Stimulated activated CD8-positive, alpha-beta memory T cell treated with anti-CD3 and anti-CD28 coated beads, Interleukin-4, amount 100 ng/mL, for 1 hour (primary cell): ENCODE results near the gene SLIT3.

Experiments used
- DNase-seq, 2 donors: peaks; one replicate each; pipeline ENCODE4 v3.0.0-alpha.2; 2020; ENCODE audit warnings: low read depth in 2 of 2, low spot score in 1 of 2

SLIT3 gene

DNA sequence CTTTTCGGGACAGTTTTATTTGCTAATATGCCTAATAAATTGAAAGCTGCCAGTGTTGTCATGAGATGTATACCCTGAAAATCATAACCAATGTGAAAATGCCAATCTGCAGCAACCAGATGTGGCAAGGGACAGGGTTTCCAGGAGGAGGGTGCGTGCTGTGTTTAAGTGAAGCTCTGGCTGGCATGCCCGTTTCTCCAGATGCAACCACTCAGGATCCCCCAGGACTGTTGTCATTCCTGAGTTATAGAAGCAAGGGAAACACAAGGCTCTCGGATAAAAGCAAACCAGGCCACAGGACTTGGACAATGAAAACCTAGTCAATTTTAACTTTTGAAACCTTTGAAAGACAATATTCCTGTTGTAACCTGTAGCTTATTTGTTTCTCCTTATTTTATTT lies 360.2 kb downstream of the SLIT3 start:
- DNase-seq = no peak

DNA sequence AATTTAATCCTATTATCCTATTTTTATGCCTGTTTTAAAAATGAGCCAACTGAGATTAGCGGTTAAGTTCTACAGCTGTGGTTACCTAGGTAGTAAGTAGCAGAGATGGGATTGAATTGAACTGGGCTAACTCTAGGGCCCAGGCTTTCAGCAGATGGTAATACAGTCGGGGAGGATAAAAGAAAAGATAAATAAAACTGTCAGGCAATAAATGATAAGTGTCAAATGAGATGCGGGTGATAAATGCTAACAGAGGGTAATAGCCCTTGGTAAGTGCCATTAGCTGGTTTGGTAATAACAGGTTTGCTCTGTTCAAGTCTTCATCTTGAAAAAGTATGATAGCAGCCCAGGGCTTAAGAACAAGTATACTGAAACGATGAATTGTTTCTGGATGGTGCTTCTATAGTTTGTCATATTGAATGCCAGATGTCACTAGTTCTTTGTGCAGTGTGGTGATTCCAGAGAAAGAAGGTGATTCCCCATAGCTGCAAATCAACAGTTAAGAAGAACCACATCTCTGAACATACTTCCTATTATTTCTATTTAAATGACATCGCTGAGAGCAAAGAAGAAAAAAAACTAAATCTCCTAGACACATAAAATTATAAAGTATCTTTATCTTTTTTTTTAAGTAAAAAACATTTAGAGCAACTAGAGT lies 360.9 kb downstream of the SLIT3 start:
- DNase-seq = no peak

DNA sequence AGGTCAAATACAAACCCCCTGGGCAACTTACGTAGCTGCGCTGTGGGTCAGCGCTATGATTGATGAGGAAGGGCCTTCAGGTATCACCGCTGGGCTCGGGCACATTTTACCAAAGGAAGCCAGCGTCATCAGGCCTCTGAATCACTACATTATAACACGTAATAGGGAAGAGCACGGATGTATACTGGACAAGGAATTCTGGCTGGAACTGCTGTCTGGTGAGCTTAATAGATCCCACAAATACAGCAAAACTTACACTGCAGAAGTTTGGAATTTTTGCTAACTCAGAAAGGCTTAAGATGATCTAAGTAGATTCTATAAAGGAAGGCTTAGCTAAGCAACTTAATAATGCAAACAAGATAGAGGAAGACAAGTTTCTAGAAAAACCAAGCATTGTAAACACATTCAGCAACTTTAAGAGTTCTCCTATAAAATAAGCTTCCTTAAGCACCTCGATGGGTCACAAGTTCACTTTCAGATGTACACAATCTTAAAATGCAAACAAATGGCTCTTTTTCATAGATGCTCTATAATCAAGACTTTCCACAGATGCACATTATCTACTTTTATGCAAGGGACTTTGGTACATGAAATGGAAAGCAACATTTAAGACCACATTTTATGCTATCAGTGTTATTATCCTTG lies 361.7 kb downstream of the SLIT3 start:
- DNase-seq = no peak

DNA sequence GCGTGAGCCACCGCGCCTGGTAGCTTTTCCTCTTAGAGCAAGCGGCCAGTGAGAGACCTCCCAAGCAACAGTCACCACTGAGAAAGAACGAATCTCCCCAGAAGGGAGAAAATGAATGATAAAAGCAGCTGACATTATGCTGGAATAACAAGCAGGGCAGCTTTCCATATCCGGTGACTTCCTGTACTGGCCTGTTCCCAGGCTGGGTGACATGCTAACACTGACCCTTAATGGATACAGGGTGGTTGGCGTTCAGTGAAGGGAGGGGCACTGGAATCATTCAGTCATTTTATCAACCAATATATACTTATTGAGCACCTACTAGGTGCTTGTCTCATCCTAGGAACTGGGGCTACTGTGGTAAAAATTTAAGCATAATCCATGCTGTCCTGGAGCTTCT lies 364.4 kb downstream of the SLIT3 start:
- no peak for DNase-seq

DNA sequence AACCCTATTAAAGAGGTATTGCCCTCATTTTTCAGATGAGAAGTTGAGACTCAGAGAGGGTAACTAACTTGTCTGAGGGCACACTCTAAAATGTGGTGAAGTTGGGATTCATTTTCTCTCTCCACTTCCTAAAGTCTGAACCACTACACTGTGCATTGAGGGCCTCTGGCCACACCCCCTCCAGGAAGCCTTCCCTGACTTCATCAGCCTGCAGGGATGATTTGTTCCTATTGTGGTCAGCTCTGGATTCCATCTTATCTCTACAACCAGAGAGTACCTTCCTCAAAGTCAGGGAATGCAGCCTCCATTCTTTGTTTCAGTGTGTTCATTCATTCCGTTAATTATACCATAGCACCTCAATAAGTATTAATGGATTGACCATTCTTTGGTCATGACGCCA lies 365.8 kb downstream of the SLIT3 start:
- DNase-seq = no peak

DNA sequence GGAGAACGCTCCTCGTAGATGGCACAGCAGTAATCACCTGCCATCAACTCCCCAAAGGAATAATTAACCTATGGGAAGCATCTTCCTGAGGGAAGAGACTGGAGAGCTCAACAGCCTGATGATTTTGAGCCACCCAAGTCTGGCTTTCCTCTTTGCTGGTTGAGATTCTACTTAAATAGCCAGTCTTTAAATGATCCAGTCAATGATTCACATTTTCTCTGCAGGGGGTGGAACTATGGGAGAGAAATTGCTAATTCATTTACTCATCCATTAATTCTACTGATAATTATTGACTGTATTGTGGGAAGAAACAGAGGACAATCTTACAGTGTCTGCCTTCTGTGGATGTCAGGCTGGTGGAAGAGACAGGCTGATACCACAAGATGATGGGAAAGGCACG lies 366.8 kb downstream of the SLIT3 start:
- no peak for DNase-seq

DNA sequence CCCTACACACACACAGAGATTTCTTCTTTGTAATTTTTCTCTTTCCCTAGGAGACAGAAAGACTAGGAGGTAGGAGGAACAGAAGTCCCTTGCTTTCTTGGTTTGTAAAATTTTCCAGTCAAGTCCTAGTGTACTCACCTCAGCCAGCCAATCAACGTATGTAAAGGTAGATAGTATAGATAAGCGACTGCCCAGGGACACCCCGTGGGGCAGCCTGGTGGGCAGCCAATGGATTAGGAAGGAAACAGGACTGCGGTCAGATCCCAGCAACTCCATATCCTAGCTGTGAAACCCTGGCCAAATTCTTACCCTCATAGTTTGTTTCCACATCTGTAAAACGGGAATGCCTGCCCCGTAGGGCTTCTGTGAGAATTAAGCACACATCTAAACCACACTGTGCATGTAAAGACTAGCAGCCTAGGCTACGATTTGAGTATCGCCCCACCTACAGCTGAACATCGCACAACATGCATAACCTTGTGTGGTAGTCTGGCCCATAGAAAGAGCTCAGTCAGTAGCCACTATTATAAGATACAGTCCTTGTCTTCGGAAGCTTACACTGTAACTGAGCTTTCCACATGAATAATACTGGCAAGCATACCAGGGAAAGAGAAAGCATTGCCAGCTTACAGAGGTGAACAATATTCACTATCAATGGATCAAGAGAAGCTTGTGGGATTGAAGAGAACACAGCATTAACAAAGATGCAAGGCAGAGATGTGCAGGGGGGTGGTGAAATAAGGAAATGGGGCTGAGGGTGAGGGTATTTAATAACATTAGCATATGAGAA lies 368.3 kb downstream of the SLIT3 start:
- no peak for DNase-seq

DNA sequence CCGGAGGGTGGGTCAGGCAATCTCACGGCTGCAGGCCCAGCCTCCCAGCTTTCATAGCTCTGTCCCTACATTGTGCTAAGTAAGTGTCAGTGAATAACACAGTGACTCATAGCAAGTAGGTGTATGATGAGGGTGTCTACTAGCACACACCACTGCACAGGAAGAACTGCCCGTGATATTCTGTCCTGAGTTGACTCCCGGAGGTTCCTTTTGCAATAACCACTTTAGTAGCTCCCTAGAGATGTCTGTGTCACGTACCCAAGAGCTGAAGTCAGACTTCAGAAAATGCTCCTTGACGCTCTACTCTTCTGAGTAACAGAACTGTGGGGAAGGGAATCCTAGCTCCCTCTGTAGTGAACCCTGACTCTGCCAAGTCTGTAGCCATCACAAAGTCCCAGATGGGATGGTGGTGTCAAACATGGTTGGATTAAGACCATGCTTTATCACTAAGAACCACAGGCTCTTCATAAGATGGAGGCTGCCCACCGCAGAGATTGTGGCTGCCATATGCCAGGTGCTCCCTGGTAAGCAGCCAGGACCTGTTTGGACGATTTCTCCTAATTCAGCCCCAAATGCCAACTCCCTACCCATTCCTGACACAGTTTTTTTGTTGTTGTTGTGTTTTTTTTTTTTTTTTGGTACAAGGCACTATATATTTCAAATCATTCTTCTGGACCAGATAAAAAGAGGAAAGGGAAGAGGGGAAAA lies 369.1 kb downstream of the SLIT3 start:
- DNase-seq = no peak

DNA sequence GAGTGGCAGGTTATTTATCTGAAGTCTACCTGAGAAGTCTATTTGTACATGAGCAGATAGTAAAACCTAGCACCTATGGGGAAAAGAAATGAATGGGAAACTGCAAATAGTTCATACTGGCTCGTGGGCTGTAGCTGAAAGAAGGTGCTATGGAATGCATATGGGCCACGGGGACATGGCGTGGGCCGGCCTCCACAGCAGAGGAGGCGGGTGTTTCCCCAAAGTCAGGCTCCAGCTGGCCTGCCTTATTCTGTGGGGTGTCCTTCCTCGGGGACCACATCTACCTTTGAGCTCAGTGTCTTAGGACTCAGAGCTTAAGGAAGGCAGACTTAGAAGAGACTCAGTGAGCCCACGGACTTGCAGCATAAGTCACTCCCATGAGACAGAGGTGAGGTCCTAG lies 371.3 kb downstream of the SLIT3 start:
- DNase-seq = no peak

DNA sequence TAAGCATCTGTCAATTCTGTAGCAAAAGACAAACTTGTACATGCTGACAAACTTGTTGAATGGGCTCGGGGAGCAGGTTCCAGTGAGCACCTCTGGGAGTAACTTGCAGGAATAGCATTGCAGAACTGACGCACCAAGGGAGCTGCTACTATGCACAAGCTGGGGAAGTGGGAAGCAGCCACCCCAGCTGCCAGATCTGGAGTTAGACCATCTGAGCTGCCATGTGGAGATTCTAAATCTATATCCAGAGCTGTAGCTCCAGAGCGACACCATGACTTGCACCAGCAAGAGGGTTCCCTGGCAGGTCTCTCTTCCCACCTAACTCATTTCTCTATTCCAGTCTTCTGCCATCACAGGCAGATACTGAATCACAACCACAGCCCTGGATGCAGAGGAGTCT lies 375.8 kb downstream of the SLIT3 start:
- DNase-seq = no peak

DNA sequence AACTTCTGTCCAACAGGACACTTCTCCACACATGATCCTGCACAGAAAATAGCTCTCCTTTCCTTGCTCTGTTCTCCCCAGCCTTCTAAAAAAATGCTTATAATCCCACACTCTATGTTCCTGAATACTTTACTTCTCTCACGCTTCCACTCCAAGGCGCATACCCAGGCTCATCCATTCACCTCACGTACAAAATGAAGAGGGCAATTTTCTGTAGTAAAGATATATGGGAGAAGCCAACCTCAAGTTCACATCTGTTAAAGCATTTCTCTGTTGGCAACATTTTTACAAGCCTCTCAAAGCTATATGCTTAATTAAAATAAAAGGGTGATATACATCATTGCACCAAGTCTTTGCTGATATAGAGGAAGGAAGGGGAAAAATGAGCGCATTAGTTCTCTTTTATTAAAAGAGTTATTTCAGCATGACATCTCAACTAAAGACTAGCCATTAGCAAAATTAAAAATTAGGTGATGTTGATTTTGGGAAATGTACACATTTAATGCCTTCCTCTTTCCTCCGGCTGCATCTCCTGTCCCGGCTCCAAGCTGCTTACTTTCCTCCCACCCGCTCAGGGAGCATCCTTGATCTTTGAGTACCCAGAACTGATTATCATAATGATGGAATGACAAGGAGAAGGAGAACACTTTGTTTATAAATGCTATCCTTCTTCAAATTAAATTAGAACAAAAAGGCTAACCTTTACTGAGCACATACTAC lies 379.6 kb downstream of the SLIT3 start:
- DNase-seq = no peak

DNA sequence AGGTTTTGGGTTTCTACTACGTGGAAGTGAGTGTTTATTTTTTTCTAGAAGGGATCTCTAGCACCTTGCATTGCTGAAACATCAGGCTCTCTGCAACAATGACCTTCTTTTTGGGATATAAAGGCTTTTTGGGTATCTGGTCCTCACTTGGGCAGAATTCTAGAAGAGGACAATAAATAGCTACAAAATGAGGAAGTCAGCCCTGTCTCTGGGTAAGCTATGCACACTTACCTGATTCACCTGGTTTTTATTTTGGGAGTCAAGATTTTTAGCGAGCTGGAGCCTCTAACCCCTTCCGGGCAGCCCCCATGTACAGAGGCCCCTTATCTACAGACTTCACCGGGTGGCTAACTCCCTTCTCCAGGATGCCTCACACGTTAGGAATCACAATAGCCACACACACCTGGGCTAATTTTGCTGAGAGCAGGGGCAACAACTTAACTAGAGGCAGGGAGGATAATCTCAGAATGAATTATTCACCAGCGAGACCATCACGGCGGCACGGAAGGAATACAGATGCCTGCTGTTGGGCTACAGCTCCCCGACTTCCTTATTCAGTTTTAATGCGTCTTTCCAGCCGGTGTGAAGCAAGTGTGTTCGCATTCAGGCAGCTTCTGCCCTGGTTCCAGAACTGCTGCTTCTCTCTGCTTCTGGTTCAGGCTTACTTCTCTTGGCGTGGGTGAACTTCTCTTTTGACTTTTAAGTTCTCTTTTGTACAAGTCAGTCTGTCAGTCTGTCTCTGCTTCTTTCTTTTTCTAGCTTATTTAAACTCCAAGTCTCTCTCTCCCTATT lies 380.7 kb downstream of the SLIT3 start:
- no peak for DNase-seq

DNA sequence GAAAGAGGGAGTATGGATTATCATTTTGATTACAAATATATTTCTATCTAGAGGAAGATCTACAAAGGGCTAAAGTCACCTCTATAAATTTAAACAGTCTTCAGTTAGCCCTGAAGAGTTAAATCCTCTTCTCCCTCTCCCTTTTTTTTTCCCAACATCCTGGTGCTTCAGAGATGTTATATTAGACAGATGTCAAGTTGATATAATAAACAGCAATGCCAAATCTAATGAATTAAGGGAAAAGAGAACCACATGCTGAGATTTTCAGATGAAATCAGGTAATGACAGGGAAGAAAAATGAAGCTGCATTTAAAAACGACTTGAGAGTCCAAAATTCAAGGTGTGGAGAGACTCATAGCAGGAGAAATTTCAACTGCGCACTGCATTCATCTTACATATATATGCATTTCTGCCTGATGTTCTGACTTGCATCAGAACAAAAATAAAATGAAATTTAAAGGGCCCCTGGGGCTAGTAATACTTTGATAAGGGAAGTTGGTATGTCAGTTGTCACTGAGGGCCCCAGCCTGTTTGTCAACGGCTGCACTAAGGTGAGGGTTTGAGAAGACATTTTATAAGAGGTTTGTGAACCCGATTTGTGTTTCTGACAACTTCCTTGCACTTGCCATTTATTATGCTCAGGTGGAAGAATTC lies 382.9 kb downstream of the SLIT3 start:
- no peak for DNase-seq

DNA sequence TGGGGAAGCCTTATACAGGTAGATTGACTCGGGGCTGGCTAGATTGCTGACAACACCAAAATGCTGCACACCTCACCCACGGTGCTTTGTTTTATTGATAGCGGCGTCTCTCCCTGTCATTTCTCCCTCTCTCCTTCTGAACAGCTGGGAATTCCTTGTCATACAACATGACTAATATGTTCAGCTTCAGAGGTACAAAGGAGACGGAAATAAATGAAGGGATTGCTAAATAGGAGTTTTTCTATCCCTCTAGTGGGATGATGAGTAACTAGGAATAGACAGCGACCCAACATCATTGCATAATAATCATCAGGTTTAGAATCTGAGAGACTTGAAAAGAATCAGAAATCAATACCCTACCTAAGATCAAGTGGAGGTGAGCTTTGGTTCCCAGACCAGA lies 384.1 kb downstream of the SLIT3 start:
- DNase-seq = no peak

DNA sequence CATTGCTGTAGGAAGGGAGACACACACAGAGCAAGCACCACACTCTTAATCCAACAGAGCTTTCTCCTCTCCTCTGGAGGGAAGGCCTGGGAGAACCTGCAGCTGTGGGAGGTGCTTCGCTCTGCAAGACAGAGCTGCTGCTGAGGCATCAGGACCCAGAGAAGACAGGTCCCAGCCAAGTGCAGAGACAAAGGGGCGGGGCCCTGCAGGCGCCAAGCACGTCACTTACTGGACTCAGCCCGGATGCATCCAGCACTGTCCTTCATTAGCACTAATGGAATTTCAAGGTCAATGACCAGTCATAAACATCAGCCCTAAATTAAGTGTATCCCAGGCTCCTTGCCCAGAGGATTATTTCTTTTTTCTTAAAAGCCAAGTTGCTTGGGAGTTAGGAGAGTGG lies 384.7 kb downstream of the SLIT3 start:
- no peak for DNase-seq

DNA sequence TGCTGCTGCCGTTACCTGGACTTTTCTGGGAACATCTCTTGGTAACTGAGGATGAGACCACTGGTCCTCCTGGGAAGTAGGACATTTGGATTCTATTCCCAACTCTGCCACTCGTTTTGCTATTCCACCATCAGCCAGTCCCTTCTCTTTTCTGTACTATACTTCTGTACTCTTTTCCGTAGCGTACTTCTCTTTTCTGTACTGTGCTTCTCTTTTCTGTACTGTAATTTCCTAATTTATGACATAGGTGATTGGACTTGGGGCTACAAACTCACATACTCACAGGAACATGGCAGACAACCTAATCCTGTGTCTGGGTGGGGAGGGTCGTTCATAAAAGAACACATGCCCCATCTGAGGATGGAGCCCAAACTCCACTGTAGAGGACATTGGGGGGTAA lies 386.4 kb downstream of the SLIT3 start:
- DNase-seq = no peak

DNA sequence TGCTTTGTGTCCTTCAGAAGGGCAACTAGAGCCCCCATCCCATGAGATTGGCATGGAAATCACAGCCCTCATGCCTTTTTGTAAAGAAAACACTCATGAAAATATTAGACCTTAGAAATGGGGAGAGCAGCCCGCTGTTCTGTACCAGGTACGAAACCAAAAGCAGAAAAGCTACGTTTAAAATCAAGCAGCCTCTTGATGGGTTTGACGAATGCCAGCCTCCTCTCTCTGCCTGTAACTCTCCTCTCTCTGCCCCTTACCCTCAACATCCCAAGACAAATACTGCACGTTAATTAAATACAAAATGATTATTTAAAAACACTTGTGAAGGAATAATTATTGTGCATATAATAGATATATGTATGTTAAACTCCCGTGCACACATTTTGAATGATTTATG lies 390.1 kb downstream of the SLIT3 start:
- no peak for DNase-seq

DNA sequence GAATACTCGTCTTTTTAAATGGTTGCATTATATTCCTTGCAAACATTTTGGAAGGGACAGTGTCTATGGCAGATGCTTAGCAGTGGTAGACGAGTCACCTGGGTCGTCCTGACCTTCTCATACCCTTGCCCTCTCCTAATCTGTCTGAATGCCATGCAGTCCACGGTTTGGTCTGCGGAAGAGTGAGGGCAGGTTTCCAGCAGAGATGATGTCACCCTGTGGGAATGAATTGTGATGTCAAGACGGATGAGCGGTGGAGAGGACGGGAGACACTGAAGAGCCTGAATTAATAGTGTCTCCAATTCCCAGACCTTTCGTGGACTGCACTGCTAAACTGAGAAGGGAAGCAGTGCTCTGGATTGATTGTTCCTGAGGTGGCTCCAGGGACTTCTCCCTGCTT lies 392.7 kb downstream of the SLIT3 start:
- DNase-seq = no peak

DNA sequence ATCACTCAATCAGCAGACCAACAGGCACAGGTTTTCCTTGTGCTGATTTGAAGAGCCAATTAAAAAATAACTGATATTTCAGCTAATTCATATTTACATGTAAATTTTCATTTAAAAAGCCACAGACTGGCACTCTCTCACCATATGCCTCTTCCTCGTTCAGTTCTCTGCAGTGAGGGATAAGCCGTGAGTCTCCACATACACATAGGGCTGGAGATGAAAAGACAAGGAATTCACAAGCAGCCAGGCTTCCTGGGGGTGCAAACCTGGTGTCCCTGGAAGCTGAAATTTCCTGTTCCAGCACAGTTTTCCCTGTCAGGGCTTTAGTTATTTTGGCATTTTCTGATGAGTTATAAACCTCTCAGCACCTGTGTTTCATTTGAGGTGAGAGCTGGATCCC lies 397.9 kb downstream of the SLIT3 start:
- no peak for DNase-seq

DNA sequence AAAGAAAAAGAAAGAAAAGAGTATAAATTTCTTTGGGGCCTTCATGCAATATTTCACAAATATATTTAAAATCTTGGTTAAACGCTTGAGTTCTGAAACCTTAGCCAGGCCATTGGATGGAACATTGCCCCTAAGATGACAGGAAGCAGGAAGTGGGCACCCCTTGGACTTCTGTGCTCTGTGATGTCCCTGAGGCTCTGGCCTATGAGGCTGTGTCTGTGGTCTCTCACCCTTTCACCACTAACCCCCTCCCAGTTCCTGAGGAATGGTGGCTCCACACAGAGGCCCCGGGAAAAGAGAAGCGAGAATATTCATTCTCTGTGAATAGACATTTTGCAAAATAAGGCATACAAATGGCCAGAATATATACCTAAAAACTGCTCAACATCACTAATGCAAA lies 401.3 kb downstream of the SLIT3 start:
- DNase-seq = no peak
